Measurements from ENCODE around the gene SRXN1. TPM values are rescaled to one million over a fixed set of nuclear protein-coding genes. Genes with fewer than 3 reads are reported as not detected.

SRXN1 gene
- total and polyA plus RNA-seq, 8 donors: 4.5 to 10.5 (median 7.6) TPM

GRCh38 chr20:672963-673602 is 20.1 kb upstream of the SRXN1 start:
- H3K27ac ChIP-seq: no peak overlapping the region
- no peak for FAIRE-seq
- no peak overlapping the region for H3K4me3 ChIP-seq
- no peak for DNase-seq
- no peaks in the 10 kb centered on the region for H3K9me3 ChIP-seq
- H3K27me3 ChIP-seq: peaks cover 0 to 9% (median under 1%) of the 10 kb centered on the region in 4 donors
- peak in 1 of 4 donors; percentile 4 for ATAC-seq
- WGBS, 2 donors: 23 to 32% methylated on average over 7 of the region's 7 CpGs
- peaks cover 0 to 7% (median 7%) of the 10 kb centered on the region in 3 donors for H3K4me1 ChIP-seq
- no peaks in the 10 kb centered on the region for H3K36me3 ChIP-seq
- TF ChIP-seq CTCF (IDR thresholded peaks at IDR 0.05): no peak
- intact Hi-C loops (cut with DNase I): no loop called here

GRCh38 chr20:671252-672030 is 18.4 kb upstream of the SRXN1 start:
- intact Hi-C loops (cut with DNase I): no loop called here
- no peak for ATAC-seq
- Histone ChIP-seq H3K9me3 (no peaks in the 10 kb centered on the region), H3K27ac (no peak overlapping the region), H3K27me3 (no peaks in the 10 kb centered on the region), H3K4me1 (peaks cover 0 to 7% (median 7%) of the 10 kb centered on the region in 3 donors), H3K4me3 (no peak overlapping the region), H3K36me3 (no peaks in the 10 kb centered on the region)
- FAIRE-seq: no peak
- WGBS, 2 donors: 39 to 42% methylated on average over 9 of the region's 9 CpGs
- no peak for TF ChIP-seq CTCF (IDR thresholded peaks at IDR 0.05)
- no peak for DNase-seq

GRCh38 chr20:669573-669972 is 16.6 kb upstream of the SRXN1 start:
- H3K36me3 ChIP-seq: no peaks in the 10 kb centered on the region
- TF ChIP-seq CTCF (IDR thresholded peaks at IDR 0.05): no peak
- no peaks in the 10 kb centered on the region for H3K4me1 ChIP-seq
- DNase-seq (no peak), ATAC-seq (no peak), FAIRE-seq (no peak)
- H3K27ac ChIP-seq: no peak overlapping the region
- peaks cover 0 to 8% (median under 1%) of the 10 kb centered on the region in 4 donors for H3K27me3 ChIP-seq
- H3K9me3 ChIP-seq: no peaks in the 10 kb centered on the region
- no peak overlapping the region for H3K4me3 ChIP-seq
- 64 to 86% methylated on average over 7 of the region's 7 CpGs for WGBS, 2 donors
- intact Hi-C loops (cut with DNase I): no loop called here

GRCh38 chr20:668638-669037 is 15.6 kb upstream of the SRXN1 start:
- H3K9me3 ChIP-seq: no peaks in the 10 kb centered on the region
- H3K4me1 ChIP-seq: no peaks in the 10 kb centered on the region
- no peak overlapping the region for H3K27ac ChIP-seq
- DNase-seq (no peak), ATAC-seq (no peak), FAIRE-seq (no peak)
- intact Hi-C loops (cut with DNase I): no loop called here
- no peak for TF ChIP-seq CTCF (IDR thresholded peaks at IDR 0.05)
- H3K36me3 ChIP-seq: no peaks in the 10 kb centered on the region
- H3K4me3 ChIP-seq: no peak overlapping the region
- H3K27me3 ChIP-seq: peaks cover 0 to 13% (median 3%) of the 10 kb centered on the region in 4 donors
- 44 to 49% methylated on average over 3 of the region's 3 CpGs for WGBS, 2 donors

GRCh38 chr20:668050-668449 is 15.1 kb upstream of the SRXN1 start:
- Histone ChIP-seq H3K4me1 (no peaks in the 10 kb centered on the region), H3K4me3 (no peak overlapping the region), H3K27ac (no peak overlapping the region), H3K36me3 (no peaks in the 10 kb centered on the region), H3K27me3 (peaks cover 0 to 19% (median 4%) of the 10 kb centered on the region in 4 donors), H3K9me3 (no peaks in the 10 kb centered on the region)
- TF ChIP-seq CTCF (IDR thresholded peaks at IDR 0.05): no peak
- DNase-seq (no peak), FAIRE-seq (no peak), ATAC-seq (no peak)
- intact Hi-C loops (cut with DNase I): no loop called here
